Measurements from ENCODE around the gene NENF.
A peak's percentile ranks its signal among the peaks of the same experiment; 100 is the strongest.
"Not testable (repeated sequence)": the region's sequence is repeated elsewhere in the genome, so short reads cannot be mapped to it uniquely, and the experiment has no call there.

NENF gene

DNA sequence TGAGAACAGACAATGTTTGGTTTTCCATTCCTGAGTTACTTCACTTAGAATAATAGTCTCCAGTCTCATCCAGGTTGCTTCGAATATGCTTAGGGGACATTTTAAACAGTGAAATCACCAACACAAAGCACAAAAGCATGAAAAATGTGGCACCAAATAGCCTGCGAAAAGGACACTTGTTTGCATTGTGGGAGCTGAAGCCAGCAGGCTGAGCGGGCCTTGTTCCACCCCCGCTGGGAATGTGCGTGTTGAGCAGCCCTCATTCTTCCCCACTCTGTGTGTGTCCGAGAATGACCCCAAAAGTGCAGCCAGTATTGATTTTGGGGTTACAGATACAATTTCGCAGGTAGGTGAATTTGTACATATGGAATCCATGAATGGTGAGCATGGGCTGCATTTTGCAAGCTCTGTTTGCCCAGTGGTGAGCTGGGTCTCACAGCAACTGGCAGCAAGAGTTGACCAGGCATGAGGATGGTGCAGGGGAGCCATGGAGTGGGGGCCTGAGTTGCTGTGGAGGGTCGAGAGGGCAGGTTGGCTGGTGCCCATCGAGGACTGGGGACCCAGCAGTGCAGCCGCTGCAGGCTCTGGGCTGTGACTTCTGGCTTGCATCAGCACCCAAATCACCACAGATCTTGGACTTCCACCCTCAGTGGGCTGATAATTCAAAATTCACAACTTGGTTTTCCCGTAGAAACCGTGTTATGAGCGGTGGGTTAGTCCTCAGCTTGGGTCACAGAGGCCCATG, 29.4 kb downstream of the NENF start:
- no peak for DNase-seq

- DNase-seq, result peak; percentile 47
These were observed 31.0 kb downstream of the NENF start for GRCh38 chr1:212463565-212464285.

- DNase-seq, result no peak
These were observed 32.6 kb downstream of the NENF start for GRCh38 chr1:212465311-212465710.

DNA sequence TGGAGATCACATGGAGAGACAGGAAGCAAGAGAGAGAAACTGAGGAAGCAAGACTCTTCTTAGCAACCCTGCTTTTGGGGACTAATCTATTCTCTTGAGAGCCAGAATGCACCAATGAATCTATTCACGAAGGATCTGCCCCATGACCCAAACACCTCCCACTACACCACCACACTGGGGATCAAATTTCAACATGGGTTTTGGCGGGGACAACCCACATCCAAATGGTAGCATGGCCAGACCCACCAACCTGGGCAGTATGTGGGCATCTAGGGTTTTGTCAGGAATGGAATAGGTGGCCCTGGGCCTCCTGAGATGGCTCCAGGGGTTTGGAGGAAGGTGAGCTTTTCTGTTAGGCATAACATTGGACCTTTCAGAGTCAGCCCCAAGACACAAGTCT, 33.7 kb downstream of the NENF start:
- no peak for DNase-seq

GRCh38 chr1:212466898-212467650, 34.4 kb downstream of the NENF start:
- DNase-seq, result no peak

DNA sequence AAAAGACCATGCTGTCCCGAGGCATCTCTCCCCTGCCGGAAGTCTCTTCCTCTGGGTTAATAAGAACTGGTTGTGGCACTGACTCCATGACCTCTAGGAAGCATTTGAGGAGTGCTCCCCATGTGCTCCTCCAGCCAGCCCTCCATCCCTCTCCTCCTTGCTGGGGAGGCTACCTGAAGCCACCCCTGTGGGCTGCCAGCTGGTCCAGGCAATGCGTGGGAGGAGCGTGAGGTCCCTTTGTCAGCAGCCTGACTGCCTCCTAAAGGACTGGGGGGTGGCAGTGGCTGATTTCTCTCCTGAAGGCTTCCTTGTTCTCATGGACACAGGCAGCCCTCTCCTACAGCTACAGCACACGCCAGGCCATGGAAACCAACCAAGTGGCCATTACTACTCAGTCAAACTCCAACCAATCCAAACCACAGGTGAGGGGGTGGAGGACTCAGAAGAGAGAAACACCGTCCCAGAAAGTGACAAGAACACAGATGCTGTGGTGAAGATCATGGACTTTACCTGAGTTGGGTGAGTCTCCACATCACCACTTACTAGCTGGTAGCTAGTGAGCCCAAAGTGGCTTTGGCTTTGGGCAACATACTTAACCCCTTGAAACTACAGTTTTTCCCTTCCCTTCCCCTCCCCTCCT, 35.2 kb downstream of the NENF start:
- DNase-seq, result no peak

DNA sequence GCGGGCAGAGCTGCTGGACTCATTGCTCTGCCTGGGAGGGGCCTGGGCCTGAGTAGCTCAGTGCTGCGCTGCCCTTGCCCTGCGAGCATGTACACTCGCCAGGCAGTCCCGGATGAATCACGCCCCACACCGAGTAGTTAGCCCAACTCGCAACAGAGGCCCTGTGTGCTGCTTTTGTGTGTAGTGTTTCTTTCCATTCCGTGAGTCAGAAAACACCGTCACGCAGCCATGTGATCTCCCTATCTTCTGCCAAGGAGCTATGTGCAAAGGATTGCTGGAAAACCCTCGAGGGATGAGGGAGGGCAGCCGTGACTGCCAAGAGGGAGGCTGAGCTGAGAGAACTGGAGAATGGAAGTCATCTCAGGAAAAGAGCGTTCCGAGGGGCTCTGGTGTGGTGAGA, 37.3 kb downstream of the NENF start:
- DNase-seq, result no peak

DNA sequence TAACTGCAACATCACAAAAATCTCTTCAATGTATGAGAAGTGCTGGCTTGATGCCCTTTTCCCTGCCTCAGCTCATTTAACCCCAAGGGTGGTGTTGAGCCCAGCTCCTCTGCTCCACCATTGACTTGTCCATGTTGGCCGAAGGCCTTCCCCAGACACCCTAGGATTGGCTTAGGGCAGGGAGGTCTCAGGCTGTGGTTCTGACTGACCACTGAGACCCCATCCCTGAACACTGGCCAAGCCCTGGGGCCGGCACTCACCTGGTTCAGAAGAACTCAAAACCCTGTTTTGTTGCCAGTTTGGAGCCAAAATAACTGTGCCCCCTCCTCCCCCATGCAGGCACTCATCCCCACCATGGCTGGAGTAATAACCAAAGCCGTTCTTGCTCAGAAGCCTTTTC, 38.6 kb downstream of the NENF start:
- no peak for DNase-seq

DNA sequence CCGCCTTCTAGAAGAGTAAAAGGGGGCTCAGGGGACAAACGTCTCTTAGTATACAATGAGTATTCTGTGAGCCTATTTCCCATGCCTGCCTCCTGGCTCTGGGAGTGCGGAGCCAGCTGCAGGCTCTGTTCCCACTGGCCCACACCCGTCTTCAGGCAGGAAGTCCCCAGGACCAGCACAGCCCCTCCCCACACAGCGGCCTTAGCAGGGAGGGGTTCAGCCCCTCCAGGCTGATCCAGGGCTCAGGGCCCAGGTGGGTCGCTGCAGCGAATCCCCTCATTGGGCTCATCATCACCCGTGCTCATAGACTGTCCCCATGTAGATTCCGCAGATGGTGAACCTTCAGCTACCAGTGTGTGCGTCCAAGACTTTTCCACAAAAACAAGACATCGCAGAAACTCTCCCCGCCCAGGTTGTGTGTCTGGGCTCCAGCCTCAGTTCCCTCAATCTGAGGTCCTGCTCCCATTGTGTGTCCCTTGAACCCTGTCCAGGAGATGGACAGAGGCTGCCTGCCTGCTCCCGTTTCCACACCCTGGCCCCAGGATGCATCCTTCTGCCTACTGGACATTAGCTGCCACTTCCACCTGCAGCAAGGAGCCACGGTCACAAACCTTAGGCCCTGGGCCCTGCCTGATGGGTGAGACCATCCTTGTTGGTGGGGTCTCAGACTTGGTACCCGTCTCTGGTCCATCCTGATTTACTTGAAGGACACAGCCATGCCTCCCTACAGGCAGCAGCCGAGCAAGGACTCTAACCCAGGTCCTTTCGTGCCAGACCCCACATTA, 39.4 kb downstream of the NENF start:
- no peak for DNase-seq

DNA sequence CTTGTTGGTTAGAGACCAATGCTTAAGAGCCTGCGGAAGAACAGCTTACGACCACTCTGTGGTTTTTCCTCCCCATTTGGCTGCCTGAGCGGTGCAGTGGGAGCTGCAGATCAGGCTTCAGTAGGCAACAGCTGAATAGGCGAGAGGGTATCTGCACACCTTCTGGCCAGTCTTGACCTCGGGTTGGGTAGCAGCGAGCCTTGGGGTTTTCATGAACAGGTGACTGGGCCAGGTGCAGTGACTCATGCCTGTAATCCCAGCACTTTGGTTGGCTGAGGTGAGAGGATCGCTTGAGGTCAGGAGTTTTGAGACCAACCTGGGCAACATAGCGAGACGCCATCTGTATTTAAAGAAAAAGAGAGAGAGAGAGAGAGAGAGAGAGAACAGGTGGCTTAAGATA, 41.0 kb downstream of the NENF start:
- DNase-seq, result no peak

GRCh38 chr1:212475151-212475550, 42.4 kb downstream of the NENF start:
- DNase-seq, result no peak

GRCh38 chr1:212475831-212476230, 43.1 kb downstream of the NENF start:
- DNase-seq, result not testable (repeated sequence)

DNA sequence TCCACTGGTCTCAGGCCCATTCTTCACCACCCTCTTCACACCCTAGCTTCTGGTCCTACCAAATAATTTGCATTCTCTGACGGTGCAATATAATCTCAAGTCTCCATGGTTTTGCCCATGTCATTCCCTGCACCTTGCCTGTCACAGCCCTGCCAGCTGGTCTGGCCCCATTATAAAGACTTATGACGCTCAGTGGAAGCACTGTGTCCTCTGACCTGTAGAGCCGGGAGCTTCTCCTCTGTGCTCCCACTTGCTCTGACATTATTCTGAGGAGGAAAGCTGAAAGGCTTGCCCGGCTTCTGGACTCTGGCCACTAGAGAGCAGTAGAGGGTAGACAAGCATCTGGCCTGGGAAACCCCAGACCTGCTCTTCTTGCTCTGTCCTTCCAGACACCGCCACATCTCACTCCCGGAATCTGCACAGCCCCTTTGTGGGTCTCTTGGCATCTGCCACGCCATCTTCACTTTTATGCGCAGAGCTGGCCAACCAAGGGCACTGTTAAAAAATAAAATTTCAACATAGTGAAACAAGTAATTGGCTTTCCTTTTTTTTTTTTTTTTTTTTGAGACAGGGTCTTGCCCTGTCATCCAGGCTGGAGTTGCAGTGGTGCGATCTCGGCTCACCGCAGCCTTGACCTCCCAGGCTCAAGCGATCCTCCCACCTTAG, 44.4 kb downstream of the NENF start:
- peak; percentile 87 for DNase-seq

- no peak for DNase-seq
These were observed 45.2 kb downstream of the NENF start for GRCh38 chr1:212477680-212478466.

- no peak for DNase-seq
These were observed 45.8 kb downstream of the NENF start for GRCh38 chr1:212478467-212479025.

- DNase-seq, result no peak
These were observed 46.5 kb downstream of the NENF start for GRCh38 chr1:212479188-212479587.

GRCh38 chr1:212480711-212481437, 48.2 kb downstream of the NENF start:
- DNase-seq, result not testable (repeated sequence)

DNA sequence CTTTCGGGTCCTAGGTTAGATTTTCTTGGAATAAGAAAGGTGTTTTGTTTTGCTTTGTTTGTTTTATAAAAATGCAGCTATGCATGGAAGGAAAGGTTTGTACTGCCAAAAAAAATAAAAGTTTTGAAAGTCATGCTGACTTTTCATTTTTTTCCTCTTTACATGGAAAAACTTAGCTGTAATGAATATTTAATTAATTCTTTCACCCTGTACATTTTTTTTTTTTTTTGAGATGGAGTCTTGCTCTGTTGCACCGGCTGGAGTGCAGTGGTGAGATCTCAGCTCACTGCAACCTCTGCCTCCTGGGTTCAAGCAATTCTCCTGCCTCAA, 48.7 kb downstream of the NENF start:
- no peak for DNase-seq

GRCh38 chr1:212482006-212482636, 49.4 kb downstream of the NENF start:
- no peak for DNase-seq

All from retina (tissue), 1 donor.